HG02759 (cell line): ENCODE results near the gene ACAT2.
"Not testable (repeated sequence)": the region's sequence is repeated elsewhere in the genome, so short reads cannot be mapped to it uniquely, and the experiment has no call there.

Experiments used
- ATAC-seq: cut with Tn5 transposase; IDR thresholded peaks from one replicate; pipeline ENCODE4 v1.9.1; 2021; ENCODE audit warnings: mild to moderate bottlenecking, moderate library complexity; ENCODE audit not compliant: unreplicated experiment

Gene ACAT2

DNA sequence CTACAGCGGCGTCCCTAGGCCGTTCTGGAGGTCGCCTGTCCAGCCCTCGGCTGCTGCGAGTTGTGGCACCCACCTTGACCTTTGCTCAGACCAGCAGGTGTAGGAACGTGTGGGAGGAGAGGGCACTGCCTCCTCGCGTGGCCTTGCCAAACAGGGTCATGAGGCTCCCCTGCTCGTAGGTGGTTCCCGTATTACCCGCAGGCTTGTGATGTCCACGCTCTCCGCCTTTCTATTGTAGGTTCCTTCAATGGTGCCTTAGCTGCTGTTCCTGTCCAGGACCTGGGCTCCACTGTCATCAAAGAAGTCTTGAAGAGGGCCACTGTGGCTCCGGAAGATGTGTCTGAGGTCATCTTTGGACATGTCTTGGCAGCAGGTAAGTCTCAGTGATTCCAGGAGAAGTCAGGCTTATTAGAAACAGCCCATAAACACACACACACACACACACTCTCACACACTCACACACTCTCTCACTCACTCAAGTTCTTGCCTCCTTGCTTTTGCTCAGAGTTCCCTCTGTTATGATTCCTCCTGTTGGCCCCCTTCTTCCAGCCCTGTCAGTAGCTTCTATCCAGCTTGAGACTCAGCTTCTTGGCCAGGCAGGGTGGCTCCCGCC, 942 bp downstream of the ACAT2 start:
- peak; percentile 14 for ATAC-seq

DNA sequence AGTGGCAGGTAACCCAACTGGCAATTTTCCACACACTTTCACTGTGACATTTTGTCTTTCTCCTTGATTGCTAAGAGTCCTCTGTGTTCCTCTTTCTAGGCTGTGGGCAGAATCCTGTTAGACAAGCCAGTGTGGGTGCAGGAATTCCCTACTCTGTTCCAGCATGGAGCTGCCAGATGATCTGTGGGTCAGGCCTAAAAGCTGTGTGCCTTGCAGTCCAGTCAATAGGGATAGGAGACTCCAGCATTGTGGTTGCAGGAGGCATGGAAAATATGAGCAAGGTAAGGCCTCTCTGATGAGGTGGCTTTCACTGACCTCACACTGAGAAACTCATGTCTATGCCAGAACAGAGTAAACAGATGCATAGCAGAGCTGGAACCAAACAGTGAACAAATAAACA, 5.1 kb downstream of the ACAT2 start:
- ATAC-seq, result no peak

DNA sequence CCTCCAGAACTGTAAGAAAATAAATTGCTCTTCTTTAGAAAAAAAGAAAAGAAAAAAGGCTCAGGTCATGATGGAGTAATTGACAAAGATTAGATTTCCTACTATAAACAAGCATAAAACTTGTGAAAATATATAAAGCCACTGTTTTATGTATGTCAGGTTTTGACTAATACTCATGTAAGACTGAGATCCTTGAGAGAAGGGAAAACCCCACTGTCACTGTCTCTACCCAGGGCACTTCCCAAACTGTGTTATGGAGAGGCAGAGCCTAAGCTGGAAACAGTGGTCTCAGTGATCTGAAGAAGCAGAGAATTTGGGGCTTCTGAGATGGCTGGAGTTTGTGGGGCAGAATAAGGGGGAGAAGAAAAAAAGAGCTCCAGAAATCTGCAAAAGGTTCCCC, 7.6 kb downstream of the ACAT2 start:
- no peak for ATAC-seq

DNA sequence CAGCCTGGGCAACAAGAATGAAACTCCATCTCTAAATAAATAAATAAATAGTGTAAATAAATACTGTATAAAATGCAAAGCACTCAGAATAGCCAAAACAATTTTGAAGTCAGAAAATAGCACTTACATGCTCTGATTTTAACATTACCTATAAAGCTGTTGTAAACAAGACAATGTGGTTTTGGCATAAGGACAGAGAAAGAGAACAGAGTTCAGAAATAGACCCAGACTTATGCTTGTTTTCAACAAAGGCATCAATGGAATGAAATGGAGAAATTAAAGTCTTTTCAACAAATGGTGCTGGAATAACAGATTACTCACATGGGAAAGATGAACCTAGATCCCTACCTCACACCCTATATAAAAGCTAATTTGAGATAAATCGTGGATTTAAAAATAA, 10.4 kb downstream of the ACAT2 start:
- no peak for ATAC-seq

DNA sequence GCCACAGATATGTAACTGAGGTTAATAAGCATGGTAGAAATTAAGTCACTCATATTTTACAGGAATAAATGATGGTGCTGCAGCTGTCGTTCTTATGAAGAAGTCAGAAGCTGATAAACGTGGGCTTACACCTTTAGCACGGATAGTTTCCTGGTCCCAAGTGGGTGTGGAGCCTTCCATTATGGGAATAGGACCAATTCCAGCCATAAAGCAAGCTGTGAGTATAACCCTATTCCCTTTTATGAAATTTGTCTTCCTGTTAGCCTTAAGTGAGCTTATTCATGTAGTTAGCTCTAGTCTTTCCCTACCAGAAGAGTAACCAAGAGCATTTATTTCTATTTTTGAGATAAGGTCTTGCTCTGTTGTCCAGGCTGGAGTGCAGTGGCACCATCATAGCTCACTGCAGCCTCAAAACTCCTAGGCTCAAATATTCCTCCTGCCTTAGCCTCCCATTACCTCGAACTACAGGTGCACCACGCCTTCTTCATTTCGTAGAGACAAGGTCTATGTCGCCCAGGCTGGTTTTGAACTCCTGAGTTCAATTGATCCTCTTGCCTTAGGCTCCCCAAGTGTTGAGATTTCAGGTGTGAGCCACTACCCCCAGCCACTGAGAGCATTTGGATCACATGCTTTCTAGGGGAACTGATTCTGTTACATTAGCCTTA, 15.5 kb downstream of the ACAT2 start:
- ATAC-seq, result no peak

DNA sequence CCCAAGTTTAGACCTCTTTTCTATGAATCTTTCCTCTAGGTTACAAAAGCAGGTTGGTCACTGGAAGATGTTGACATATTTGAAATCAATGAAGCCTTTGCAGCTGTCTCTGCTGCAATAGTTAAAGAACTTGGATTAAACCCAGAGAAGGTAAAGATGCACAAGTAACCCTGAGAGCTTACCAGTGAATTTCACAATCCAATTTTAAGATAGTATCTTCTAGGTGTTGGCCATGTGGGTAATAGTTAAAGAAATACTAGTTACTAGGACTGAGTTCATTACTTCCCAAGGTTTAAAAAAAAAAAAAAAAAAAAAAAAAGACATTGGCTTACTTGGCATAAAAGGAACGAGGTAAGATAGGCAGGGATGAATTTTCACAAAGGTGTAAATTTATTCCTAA, 16.3 kb downstream of the ACAT2 start:
- ATAC-seq, result no peak

DNA sequence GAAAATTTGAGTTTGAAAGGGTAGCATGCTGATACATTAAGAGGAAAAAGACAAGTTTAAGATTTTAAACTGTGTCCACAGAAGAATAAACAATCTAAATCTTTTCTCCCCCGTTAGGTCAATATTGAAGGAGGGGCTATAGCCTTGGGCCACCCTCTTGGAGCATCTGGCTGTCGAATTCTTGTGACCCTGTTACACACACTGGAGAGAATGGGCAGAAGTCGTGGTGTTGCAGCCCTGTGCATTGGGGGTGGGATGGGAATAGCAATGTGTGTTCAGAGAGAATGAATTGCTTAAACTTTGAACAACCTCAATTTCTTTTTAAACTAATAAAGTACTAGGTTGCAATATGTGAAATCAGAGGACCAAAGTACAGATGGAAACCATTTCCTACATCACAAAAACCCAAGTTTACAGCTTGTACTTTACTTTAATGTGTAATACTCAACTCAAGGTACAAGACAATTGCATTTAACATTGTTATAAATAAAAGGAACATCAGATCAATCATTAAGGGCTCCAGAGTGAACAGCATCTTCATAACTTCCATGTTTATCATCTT, 16.8 kb downstream of the ACAT2 start:
- ATAC-seq, result no peak

DNA sequence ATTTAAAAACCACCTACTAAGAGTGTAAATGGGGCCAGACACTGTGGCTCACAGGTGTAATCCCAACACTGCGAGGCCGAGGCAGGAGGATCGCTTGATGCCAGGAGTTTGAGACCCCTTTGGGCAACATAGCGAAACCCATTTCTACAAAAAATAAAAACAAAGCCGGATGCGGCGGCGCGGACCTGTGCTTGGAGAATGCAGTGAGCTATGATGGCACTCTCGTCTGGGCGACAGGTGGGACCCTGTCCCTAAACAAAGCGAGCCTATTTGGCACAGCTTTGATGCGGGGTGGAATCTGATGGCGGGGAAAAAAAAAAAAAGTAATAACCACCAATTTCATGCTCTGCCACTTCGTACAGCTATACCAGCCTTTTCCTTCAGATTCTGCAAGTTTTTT, 26.4 kb downstream of the ACAT2 start:
- ATAC-seq, result no peak

DNA sequence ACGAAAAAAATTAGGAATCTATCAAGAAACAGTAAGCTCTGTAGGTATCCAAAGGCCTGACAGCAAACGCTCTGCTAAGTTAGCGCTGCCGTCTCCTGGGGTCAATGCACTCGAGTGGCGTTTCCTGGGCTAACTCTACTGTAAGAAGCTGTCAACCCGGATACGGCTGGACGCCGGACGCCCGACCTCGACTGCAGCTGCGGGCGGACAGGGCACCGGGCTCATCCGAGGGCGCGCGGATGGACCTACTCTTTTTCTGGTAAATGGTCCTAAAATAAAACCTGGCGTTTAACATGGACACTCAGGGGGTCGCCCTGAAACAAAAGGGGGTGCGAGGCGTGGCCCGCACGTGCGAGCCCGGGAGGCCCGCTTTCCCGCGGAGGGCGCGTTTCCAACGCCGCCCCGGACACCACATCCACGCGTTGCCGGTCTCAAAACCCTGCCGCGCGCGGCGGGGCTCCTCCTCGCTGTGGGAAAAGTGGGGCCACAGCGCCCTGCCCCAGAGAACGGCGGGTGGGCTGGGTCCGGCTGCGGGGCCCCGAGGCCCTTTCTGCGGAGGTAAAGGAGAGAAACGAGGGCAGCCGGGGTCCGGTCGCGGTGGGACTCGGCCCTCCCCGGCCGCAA, 27.0 kb downstream of the ACAT2 start:
- ATAC-seq, result no peak

DNA sequence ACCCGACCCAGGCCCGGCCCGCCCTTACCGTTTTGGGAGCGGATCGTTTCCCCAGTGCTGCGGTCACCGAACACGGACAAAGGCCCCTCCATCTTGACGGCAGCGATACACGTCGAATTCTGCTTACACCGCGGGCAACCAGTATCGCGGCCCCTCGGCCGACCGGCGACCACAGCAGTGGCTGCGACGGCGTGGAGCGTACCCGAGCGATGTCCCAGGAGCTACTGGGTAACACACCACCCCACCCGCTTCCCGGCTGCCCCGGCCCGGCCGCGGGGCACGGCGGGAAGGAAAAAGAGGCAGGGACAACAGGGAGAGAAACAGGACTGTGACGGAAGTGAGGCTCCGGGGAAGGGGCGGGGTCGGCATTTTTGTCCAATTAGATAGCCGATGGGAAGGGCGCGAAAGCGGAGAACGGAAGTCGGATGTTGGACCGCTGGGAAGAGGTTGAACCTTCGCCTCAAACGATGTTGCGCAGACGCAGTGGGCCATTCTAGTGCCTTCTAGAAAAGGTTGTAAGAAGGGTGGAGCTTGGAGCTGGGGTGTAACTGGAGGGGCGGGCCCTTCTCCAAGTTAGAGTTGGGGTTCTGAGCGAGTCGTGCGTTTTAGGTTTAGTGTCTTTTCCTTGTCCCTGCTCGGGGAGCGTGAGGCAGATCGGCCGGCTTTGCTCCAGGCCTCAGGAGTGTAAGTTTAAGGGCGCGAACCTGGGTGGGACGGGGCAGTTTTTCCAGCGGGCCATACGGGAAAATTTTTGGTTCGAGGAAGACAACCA, 27.7 kb downstream of the ACAT2 start, which contains the start of gene TCP1:
TSS of gene TCP1 (minus strand) at position 226 of the 772 bp plus-strand sequence. CDS start at position 92, 134 bp downstream.
- peak; percentile 71 for ATAC-seq

DNA sequence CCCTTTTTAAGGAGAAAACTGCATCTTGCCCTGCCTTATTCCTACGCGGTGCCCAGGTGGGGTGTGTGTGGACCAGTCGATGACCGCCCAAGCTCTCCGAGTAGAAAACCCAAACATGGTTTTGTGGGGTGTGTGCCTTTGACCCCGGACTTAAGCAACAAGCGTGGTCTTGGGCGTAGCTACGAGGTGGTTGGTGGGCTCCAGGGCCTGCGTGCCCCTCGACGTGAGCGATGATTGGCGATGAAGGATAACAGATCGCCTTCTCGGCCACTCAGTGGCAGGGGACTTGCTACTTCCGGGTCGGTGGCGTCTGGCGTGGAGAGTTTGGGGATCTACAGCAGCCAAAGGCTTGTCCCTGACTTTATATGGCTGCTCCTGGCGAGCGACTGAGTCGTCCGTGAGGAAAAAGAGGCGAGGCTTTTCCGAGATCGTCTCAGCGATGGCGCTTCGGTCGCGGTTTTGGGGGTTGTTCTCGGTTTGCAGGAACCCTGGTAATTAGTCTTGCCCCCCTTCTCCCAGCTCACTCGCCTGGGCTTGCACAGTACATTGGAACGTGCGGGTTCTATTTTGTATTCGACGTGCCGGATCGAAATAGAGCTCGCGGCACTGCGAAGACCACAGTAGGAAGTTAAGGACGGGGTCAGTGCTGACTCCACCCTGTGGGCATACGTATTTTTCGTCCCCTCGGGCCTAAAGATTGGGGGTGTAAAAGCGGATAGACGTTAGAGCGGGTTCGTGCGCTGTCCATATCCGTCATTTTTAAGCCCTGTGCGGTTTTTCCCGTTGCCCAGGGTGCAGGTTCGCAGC, 28.5 kb downstream of the ACAT2 start, which contains the start of gene MRPL18:
TSS of gene MRPL18 (plus strand) at position 319 of the 807 bp plus-strand sequence. CDS start at position 440, 121 bp downstream.
- peak; percentile 85 for ATAC-seq

DNA sequence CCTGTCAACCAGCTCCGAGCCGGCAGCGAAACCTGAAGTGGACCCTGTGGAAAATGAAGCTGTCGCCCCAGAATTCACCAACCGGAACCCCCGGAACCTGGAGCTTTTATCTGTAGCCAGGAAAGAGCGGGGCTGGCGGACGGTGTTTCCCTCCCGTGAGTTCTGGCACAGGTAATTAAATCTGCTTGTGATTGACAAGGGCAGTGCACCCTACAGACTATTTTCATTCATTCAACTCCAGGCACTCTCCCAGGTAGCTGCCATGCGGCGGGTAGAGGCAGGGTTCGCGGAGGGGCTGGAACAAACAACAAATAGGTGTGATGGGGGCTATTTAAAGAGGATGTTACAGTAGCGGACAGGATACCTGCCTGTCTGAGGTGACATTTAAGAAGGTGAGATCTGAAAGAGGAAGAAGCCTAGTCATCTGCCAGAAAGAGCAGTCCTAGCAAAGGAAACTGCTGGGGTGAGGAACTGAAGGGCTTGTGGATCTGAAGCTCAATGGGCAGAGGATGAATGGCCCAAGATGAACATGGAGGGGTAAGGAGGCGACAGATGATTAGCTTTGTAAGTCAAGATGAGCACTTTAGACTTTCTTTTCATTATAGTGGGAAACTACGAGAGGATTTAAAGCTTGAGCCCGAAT, 29.2 kb downstream of the ACAT2 start:
- ATAC-seq, result no peak

DNA sequence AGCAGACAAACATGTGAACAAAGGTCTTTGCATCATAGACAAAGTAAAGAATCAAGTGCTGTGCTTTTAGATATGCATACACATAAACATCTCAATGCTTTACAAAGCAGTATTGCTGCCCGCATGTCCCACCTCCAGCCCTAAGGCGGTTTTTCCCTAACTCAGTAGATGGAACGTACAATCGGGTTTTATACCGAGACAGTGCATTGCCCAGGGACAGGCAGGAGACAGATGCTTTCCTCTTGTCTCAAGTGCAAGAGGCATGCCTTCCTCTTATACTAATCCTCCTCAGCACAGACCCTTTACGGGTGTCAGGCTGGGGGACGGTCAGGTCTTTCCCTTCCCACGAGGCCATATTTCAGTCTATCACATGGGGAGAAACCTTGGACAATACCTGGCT, 33.1 kb downstream of the ACAT2 start:
- not testable (repeated sequence) for ATAC-seq

DNA sequence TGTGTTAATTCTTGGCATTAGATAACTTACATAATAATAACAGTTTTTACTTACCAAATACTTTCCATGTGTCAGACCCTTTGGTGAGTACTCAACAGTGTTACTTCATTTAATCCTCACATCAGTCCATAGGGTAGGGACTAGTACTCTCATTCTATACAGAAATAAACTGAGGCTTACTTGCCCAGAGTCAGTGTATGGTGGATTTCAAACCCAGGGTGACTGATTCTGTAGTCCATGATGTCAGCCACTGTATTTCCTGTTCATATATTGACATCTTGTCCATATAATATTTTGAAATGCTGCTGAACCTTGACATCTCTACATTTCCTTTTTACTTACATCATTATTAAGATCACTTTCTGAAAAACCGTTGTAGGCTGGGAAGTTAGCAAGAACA, 35.7 kb downstream of the ACAT2 start:
- ATAC-seq, result no peak

DNA sequence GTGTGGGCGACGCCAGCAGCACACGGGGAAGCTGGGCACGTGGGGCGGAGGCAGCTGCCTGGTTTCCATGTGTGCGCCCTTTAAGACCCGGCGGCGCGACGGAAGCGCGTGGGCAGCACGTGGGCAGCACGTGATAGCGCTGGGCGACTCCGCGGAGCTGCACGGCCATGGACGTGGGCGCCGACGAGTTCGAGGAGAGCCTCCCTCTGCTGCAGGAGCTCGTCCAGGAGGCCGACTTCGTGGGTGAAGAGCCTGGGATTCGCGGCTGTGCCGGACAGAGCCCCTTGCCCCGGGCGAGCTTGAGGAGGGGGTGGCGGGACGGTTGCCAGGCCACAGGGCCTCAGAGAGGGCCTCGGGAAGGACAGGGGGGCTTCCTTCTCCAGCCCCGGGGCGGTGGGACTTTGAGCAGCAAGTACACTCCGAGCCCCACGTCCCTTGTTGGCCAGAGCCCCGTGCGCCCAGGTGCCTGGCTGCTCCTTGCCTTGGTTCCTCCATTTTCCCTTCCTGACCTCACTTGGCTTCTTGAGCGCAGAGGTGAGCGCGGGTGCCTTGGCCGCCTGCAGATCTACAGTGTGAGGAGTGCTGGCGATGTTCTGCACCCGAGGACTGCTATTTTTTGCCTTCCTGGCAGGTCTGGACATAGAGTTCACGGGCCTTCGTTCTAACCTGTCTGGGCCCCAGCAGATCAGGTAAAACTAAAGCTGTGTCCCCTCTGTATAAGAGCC, 38.5 kb downstream of the ACAT2 start, which contains the start of gene PNLDC1:
TSS of gene PNLDC1 (plus strand) at position 136 of the 725 bp plus-strand sequence. CDS start at position 168, 32 bp downstream.
- no peak for ATAC-seq

DNA sequence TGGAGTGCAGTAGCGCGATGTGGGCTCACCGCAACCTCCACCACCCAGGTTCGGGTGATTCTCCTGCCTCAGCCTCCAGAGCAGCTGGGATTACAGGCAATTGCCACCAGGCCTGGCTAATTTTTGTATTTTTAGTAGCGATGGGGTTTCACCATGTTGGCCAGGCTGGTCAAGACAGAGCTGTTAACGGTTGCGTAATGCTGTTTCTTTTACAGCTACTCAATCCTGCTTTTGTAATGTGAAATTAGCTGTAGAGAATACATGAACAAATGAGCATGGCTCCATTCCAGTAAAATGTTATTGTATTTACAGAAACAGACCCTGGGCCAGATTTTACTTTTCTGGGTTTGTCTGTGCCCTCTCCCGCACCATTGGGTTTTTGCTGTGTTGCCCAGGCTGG, 40.1 kb downstream of the ACAT2 start:
- no peak for ATAC-seq

DNA sequence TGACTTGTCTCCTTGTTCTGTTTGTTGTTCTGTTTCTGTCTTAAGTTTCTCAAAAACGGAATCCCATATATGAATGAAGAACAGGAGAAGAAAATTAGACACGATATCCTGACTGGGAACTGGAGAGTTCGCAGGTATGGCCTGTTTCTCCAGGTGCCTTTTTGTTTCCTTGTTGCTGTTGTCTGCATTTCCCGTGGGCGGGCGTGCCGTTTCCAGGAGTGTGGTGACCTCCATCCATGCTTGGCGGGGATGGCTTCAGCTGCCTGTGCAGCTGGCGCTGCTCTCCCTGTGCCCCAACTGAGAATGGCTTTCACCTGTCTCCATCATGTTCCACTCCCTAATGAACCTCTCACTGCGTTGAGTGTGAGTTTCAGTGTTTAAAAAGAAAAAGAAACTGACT, 42.7 kb downstream of the ACAT2 start:
- no peak for ATAC-seq

DNA sequence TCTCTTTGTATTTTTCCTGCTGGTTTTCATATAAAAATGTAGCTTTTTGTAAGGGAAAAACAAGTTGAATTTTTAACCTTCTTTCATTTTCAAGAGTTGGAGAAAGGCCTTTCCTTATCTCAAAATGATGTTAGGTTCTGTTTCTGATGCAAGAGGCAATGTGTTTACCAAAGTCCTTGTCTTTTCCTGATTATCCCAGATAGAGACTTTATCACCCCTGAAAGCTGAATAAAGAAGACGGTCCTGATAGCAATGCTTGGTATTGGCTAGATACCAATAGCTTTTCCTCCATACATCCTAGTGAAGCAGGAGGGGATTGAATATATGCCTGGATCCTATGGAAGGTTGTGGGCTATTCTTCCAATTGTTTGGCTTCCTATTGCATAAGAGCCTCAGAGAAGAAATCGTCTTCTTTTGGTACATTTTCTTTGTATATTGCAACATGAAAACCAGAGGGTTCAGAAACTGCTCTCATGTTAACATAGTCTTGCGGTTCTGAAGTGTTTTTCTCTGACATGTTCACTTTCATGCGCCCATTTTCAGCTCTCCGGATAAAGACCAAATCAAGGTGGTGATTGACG, 43.7 kb downstream of the ACAT2 start:
- no peak for ATAC-seq

DNA sequence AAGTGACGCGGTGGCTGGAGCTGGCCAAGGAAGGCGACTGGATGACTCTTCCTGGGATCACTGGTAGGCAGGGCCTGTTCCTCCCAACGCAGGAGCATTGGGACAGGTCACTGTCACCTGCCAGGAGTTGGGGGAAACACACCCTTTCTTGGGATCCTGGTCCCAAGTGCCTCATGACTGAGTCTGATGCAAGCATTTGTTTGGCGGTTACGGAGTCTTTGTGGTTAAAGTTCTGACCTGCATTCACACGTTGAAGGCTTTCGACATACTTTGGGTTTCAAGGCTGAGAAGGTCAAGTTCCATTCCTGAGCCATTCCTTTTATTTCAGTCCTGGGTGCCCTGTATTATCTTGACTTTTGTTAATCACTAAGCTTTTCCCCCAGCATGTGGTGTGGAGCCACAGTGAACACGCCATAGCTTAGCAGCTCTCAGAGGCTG, 44.2 kb downstream of the ACAT2 start:
- ATAC-seq, result no peak
